Fibroblast of lung (primary cell): Measurements from ENCODE around the gene PROSER1. TPM values are rescaled to one million over a fixed set of nuclear protein-coding genes. Genes with fewer than 3 reads are reported as not detected.
A peak's percentile ranks its signal among the peaks of the same experiment; 100 is the strongest.

Experiments
- DNase-seq, 2 donors: peaks; one replicate each; pipeline versions ENCODE4 v3.0.0 to v3.0.0-alpha.2; 2010; ENCODE audit warnings: low read depth in 2 of 2
- H2AFZ ChIP-seq: 2 replicates; pipeline ENCODE4 v1.5.1; 2012; ENCODE audit warnings: low read length, control low read depth, inconsistent platforms
- H3K27ac ChIP-seq: 2 replicates; pipeline ENCODE4 v1.5.1; 2011; ENCODE audit warnings: low read length, control low read depth; ENCODE audit not compliant: insufficient read depth
- H3K27me3 ChIP-seq: 2 replicates; pipeline ENCODE4 v1.5.1; 2011; ENCODE audit warnings: mild to moderate bottlenecking, low read length; ENCODE audit not compliant: control insufficient read depth, insufficient read depth
- H3K36me3 ChIP-seq: 2 replicates; pipeline ENCODE4 v1.5.1; 2011; ENCODE audit warnings: low read length; ENCODE audit not compliant: control insufficient read depth, insufficient read depth
- H3K4me1 ChIP-seq: 2 replicates; pipeline ENCODE4 v1.5.1; 2011; ENCODE audit warnings: low read length; ENCODE audit not compliant: control insufficient read depth, insufficient read depth; ENCODE audit errors: extremely low read depth
- H3K4me2 ChIP-seq: 2 replicates; pipeline ENCODE4 v1.5.1; 2011; ENCODE audit warnings: low read length, control low read depth; ENCODE audit not compliant: insufficient read depth; ENCODE audit errors: extremely low read depth
- H3K4me3 ChIP-seq, 4 experiments: fragments of 200-600 bp in 1 of 4; sonication (generic) in 1 of 4; replicated peaks in 1 of 4; 2 replicates each; pipeline ENCODE4 v1.5.1; 2011 to 2016; ENCODE audit warnings: low read length in 4 of 4, low read depth in 3 of 4, mild to moderate bottlenecking in 3 of 4, control low read depth in 2 of 4, inconsistent platforms in 1 of 4, mixed read lengths in 1 of 4; ENCODE audit not compliant: insufficient read depth in 1 of 4; ENCODE audit errors: control extremely low read depth in 1 of 4
- H3K79me2 ChIP-seq: 2 replicates; pipeline ENCODE4 v1.5.1; 2012; ENCODE audit warnings: mild to moderate bottlenecking, low read length, inconsistent platforms; ENCODE audit not compliant: control insufficient read depth, insufficient read depth
- H3K9ac ChIP-seq: 2 replicates; pipeline ENCODE4 v1.5.1; 2011; ENCODE audit warnings: mild to moderate bottlenecking, low read length, control low read depth; ENCODE audit not compliant: insufficient read depth
- H3K9me3 ChIP-seq: 2 replicates; pipeline ENCODE4 v1.5.1; 2012; ENCODE audit warnings: low read depth, low read length; ENCODE audit not compliant: control insufficient read depth, insufficient read depth
- H4K20me1 ChIP-seq: 2 replicates; pipeline ENCODE4 v1.5.1; 2011; ENCODE audit warnings: low read length; ENCODE audit not compliant: control insufficient read depth, insufficient read depth; ENCODE audit errors: extremely low read depth
- CTCF ChIP-seq, 2 donors: IDR thresholded peaks in 1 of 2; conservative IDR thresholded peaks in 1 of 2; 1 replicate in 1 of 2; 2 replicates in 1 of 2; pipeline ENCODE4 v1.5.1; 2011 to 2012; ENCODE audit warnings: low read length in 2 of 2, control low read depth in 1 of 2, inconsistent platforms in 1 of 2, low read depth in 1 of 2, mild to moderate bottlenecking in 1 of 2
- EZH2 ChIP-seq: IDR thresholded peaks from 2 replicates; pipeline ENCODE4 v1.5.1; 2012; ENCODE audit warnings: low read length, control low read depth, mild to moderate bottlenecking; ENCODE audit errors: missing control alignments
- polyA plus RNA-seq, 2 donors: library from polyadenylated mRNA; depleted of rRNA in 1 of 2; stranded (reverse) in 1 of 2; unstranded in 1 of 2; fragments of >200 nt; gene quantifications; 2 replicates each; pipeline ENCODE4 v1.2.1, GENCODE V29; 2011 to 2012; ENCODE audit warnings: missing spikeins in 1 of 2
- total RNA-seq: library from RNA; depleted of rRNA; stranded (reverse); fragments of >200 nt; gene quantifications from 2 replicates; pipeline ENCODE4 v1.2.1, GENCODE V29; 2014

Gene PROSER1
- total and polyA plus RNA-seq, 2 donors (not counting 1 experiment from before 2014, with no cell fraction given), result 9.5 to 13.9 TPM

GRCh38 chr13:39039041-39039440 is 1.2 kb upstream of the PROSER1 start:
- TF ChIP-seq CTCF (conservative IDR thresholded peaks at IDR 0.05 in 1 of 2, IDR thresholded peaks at IDR 0.05 in 1 of 2; ENCODE audit: low read depth in 1 of 2, low read length in 2 of 2) (no peak), EZH2 (no peak)
- Histone ChIP-seq H3K9ac (peak overlapping the region; percentile 85), H4K20me1 (no peaks in the 10 kb centered on the region), H3K27ac (no peak overlapping the region), H3K79me2 (peaks cover 40% of the 10 kb centered on the region), H3K4me1 (no peaks in the 10 kb centered on the region), H3K4me3 (peak overlapping the region; percentile 71 to 99 (median 92)), H3K4me2 (peak overlapping the region; percentile 97), H3K9me3 (no peaks in the 10 kb centered on the region), H2AFZ (peak overlapping the region; percentile 98), H3K36me3 (no peaks in the 10 kb centered on the region), H3K27me3 (no peaks in the 10 kb centered on the region)
- no peak for DNase-seq

GRCh38 chr13:39038569-39039030 is 711 bp upstream of the PROSER1 start:
- Histone ChIP-seq H3K36me3 (no peaks in the 10 kb centered on the region), H3K9me3 (no peaks in the 10 kb centered on the region), H3K79me2 (peaks cover 44% of the 10 kb centered on the region), H4K20me1 (no peaks in the 10 kb centered on the region), H2AFZ (peak overlapping the region; percentile 98), H3K4me1 (no peaks in the 10 kb centered on the region), H3K4me2 (peak overlapping the region; percentile 97), H3K4me3 (peak overlapping the region; percentile 71 to 99 (median 92)), H3K27ac (peak overlapping the region; percentile 84), H3K27me3 (no peaks in the 10 kb centered on the region), H3K9ac (peak overlapping the region; percentile 85)
- DNase-seq, result peak; percentile 15 to 48
- TF ChIP-seq EZH2, result no peak
- no peak for TF ChIP-seq CTCF (conservative IDR thresholded peaks at IDR 0.05 in 1 of 2, IDR thresholded peaks at IDR 0.05 in 1 of 2; ENCODE audit: low read depth in 1 of 2, low read length in 2 of 2)

- Histone ChIP-seq H3K27ac (peak overlapping the region; percentile 84), H3K4me3 (peak overlapping the region; percentile 89 to 99 (median 96)), H3K36me3 (no peaks in the 10 kb centered on the region), H3K9me3 (no peaks in the 10 kb centered on the region), H3K4me1 (no peaks in the 10 kb centered on the region), H3K4me2 (peak overlapping the region; percentile 92), H3K27me3 (no peaks in the 10 kb centered on the region), H2AFZ (peak overlapping the region; percentile 98), H4K20me1 (no peaks in the 10 kb centered on the region), H3K9ac (peak overlapping the region; percentile 85), H3K79me2 (peaks cover 47% of the 10 kb centered on the region)
- TF ChIP-seq EZH2 (no peak), CTCF (conservative IDR thresholded peaks at IDR 0.05 in 1 of 2, IDR thresholded peaks at IDR 0.05 in 1 of 2; ENCODE audit: low read depth in 1 of 2, low read length in 2 of 2) (no peak)
- no peak for DNase-seq
These were observed 444 bp downstream of the PROSER1 start for GRCh38 chr13:39037410-39037879.
